ENCODE measurements around the gene ENTPD3. TPM values are rescaled to one million over a fixed set of nuclear protein-coding genes. Genes with fewer than 3 reads are reported as not detected.

The ENTPD3 gene
- total RNA-seq, 1 donor from 2014 or later = 0.87 TPM

GRCh38 chr3:40463579-40463978, 76.6 kb downstream of the ENTPD3 start:
- no peak overlapping the region for H3K4me3 Mint-ChIP-seq
- no peaks in the 10 kb centered on the region for H3K9me3 Mint-ChIP-seq
- TF ChIP-seq CTCF (IDR thresholded peaks at IDR 0.05; ENCODE audit: unreplicated experiment) = no peak
- no peaks in the 10 kb centered on the region for H3K27me3 Mint-ChIP-seq (ENCODE audit: low read depth)
- peaks cover 5% of the 10 kb centered on the region for H3K4me1 Mint-ChIP-seq
- no peak for DNase-seq (ENCODE audit: low spot score in 2 of 2, unreplicated experiment in 2 of 2)
- H3K27ac Mint-ChIP-seq = no peak overlapping the region
- H3K36me3 Mint-ChIP-seq = peaks cover 39% of the 10 kb centered on the region

- no peak for TF ChIP-seq CTCF (IDR thresholded peaks at IDR 0.05; ENCODE audit: unreplicated experiment)
- no peak overlapping the region for H3K4me3 Mint-ChIP-seq
- DNase-seq (ENCODE audit: low spot score in 2 of 2, unreplicated experiment in 2 of 2) = no peak
- peak overlapping the region; percentile 10 for H3K27ac Mint-ChIP-seq
- no peaks in the 10 kb centered on the region for H3K9me3 Mint-ChIP-seq
- no peaks in the 10 kb centered on the region for H3K27me3 Mint-ChIP-seq (ENCODE audit: low read depth)
- H3K36me3 Mint-ChIP-seq = peaks cover 36% of the 10 kb centered on the region
- no peaks in the 10 kb centered on the region for H3K4me1 Mint-ChIP-seq
These were observed 77.5 kb downstream of the ENTPD3 start for GRCh38 chr3:40464339-40465110.

GRCh38 chr3:40465111-40465407, 78.1 kb downstream of the ENTPD3 start:
- TF ChIP-seq CTCF (IDR thresholded peaks at IDR 0.05; ENCODE audit: unreplicated experiment) = no peak
- Mint-ChIP-seq H3K27ac (peak overlapping the region; percentile 10), H3K36me3 (peaks cover 36% of the 10 kb centered on the region), H3K9me3 (no peaks in the 10 kb centered on the region), H3K4me3 (no peak overlapping the region), H3K27me3 (ENCODE audit: low read depth) (no peaks in the 10 kb centered on the region), H3K4me1 (no peaks in the 10 kb centered on the region)
- no peak for DNase-seq (ENCODE audit: low spot score in 2 of 2, unreplicated experiment in 2 of 2)

- TF ChIP-seq CTCF (IDR thresholded peaks at IDR 0.05; ENCODE audit: unreplicated experiment) = no peak
- no peaks in the 10 kb centered on the region for H3K4me1 Mint-ChIP-seq
- DNase-seq (ENCODE audit: low spot score in 2 of 2, unreplicated experiment in 2 of 2) = no peak
- H3K27ac Mint-ChIP-seq = peak overlapping the region; percentile 10
- no peaks in the 10 kb centered on the region for H3K27me3 Mint-ChIP-seq (ENCODE audit: low read depth)
- H3K9me3 Mint-ChIP-seq = no peaks in the 10 kb centered on the region
- no peak overlapping the region for H3K4me3 Mint-ChIP-seq
- H3K36me3 Mint-ChIP-seq = peaks cover 32% of the 10 kb centered on the region
These were observed 78.5 kb downstream of the ENTPD3 start for GRCh38 chr3:40465456-40465855.

- H3K4me3 Mint-ChIP-seq = no peak overlapping the region
- DNase-seq (ENCODE audit: low spot score in 2 of 2, unreplicated experiment in 2 of 2) = no peak
- H3K9me3 Mint-ChIP-seq = no peaks in the 10 kb centered on the region
- no peak overlapping the region for H3K27ac Mint-ChIP-seq
- H3K27me3 Mint-ChIP-seq (ENCODE audit: low read depth) = no peaks in the 10 kb centered on the region
- peaks cover 20% of the 10 kb centered on the region for H3K36me3 Mint-ChIP-seq
- no peak for TF ChIP-seq CTCF (IDR thresholded peaks at IDR 0.05; ENCODE audit: unreplicated experiment)
- no peaks in the 10 kb centered on the region for H3K4me1 Mint-ChIP-seq
These were observed 81.0 kb downstream of the ENTPD3 start for GRCh38 chr3:40468018-40468417.
